Sigmoid colon (tissue), 7 donors: ENCODE data around the gene CFAP97. TPM values are rescaled to one million over a fixed set of nuclear protein-coding genes. Genes with fewer than 3 reads are reported as not detected.

Experiments
- DNase-seq: peaks from one replicate; pipeline ENCODE4 v3.0.0-alpha.2; 2019
- H3K27ac ChIP-seq, 4 donors: fragments of 200-600 bp; sonication (generic); one replicate each; pipeline ENCODE4 v1.5.1; 2016 to 2019; ENCODE audit warnings: mild to moderate bottlenecking in 1 of 4
- H3K27me3 ChIP-seq, 3 donors: fragments of 200-600 bp; sonication (generic); one replicate each; pipeline ENCODE4 v1.5.1; 2019; ENCODE audit warnings: mild to moderate bottlenecking in 1 of 3
- H3K36me3 ChIP-seq, 4 donors: fragments of 200-600 bp; sonication (generic); one replicate each; pipeline ENCODE4 v1.5.1; 2016 to 2019
- H3K4me1 ChIP-seq, 4 donors: fragments of 200-600 bp; sonication (generic); one replicate each; pipeline ENCODE4 v1.5.1; 2017 to 2019
- H3K4me3 ChIP-seq, 4 donors: fragments of 200-600 bp; sonication (generic); one replicate each; pipeline ENCODE4 v1.5.1; 2017 to 2019; ENCODE audit warnings: mild to moderate bottlenecking in 2 of 4, moderate library complexity in 1 of 4
- H3K9me3 ChIP-seq, 4 donors: fragments of 200-600 bp in 3 of 4; sonication (generic) in 3 of 4; one replicate each; pipeline versions ENCODE4 v1.5.1 to v1.6.1; 2013 to 2019
- EP300 ChIP-seq, 4 donors: sonication (generic); formaldehyde crosslinking; IDR thresholded peaks; one replicate each; pipeline ENCODE4 v1.6.1; 2017; ENCODE audit warnings: antibody characterized with exemption in 4 of 4
- POLR2A ChIP-seq, 2 donors: fragments of 450-650 bp; IDR thresholded peaks; one replicate each; pipeline ENCODE4 v1.6.1; 2016; ENCODE audit warnings: antibody characterized with exemption in 2 of 2, mild to moderate bottlenecking in 2 of 2, moderate library complexity in 2 of 2
- POLR2AphosphoS5 ChIP-seq, 4 donors: sonication (generic); formaldehyde crosslinking; IDR thresholded peaks; one replicate each; pipeline ENCODE4 v1.6.1; 2017; ENCODE audit warnings: antibody characterized with exemption in 4 of 4
- WGBS, 2 donors: extraction: QIAGEN DNeasy Blood & Tissue Kit; methylation state at CpG; one replicate each; pipeline ENCODE4 v1.1.7; 2013; 5-methylcytosine and 5-hydroxymethylcytosine counted together
- intact Hi-C: fragments of 100-400 bp; cut with DNase I; formaldehyde crosslinking; loops from one replicate; pipeline ENCODE4 v1.15.1; 2023
- polyA plus RNA-seq, 3 donors: library from polyadenylated mRNA; stranded (reverse); fragments of 200-250 nt; gene quantifications; one replicate each; pipeline ENCODE4 v1.2.3, GENCODE V29; 2013
- total RNA-seq, 4 donors: library from RNA; depleted of rRNA; stranded (reverse); fragments of >200 nt; gene quantifications; one replicate each; pipeline ENCODE4 v1.1.0, GENCODE V29; 2016
- TF ChIP-seq, protein P1 (sequence below), 4 experiments: fragments of 450-650 bp in 3 of 4; fragments of 200-600 bp in 1 of 4; IDR thresholded peaks; one replicate each; pipeline ENCODE4 v1.5.1; 2016 to 2019; ENCODE audit warnings: antibody characterized with exemption in 4 of 4, mild to moderate bottlenecking in 3 of 4, moderate library complexity in 2 of 4
- donor health status: healthy with polysubstance abuse.
- donor health status: Bipolar disorder and iron deficiency.
- donor health status: healthy.

The CFAP97 gene
- total RNA-seq (10 to 100 TPM; 33.8 to 46.4 (median 37.3) TPM), polyA plus RNA-seq (1 to 10 TPM; 4.4 to 8.3 (median 7.8) TPM)

DNA sequence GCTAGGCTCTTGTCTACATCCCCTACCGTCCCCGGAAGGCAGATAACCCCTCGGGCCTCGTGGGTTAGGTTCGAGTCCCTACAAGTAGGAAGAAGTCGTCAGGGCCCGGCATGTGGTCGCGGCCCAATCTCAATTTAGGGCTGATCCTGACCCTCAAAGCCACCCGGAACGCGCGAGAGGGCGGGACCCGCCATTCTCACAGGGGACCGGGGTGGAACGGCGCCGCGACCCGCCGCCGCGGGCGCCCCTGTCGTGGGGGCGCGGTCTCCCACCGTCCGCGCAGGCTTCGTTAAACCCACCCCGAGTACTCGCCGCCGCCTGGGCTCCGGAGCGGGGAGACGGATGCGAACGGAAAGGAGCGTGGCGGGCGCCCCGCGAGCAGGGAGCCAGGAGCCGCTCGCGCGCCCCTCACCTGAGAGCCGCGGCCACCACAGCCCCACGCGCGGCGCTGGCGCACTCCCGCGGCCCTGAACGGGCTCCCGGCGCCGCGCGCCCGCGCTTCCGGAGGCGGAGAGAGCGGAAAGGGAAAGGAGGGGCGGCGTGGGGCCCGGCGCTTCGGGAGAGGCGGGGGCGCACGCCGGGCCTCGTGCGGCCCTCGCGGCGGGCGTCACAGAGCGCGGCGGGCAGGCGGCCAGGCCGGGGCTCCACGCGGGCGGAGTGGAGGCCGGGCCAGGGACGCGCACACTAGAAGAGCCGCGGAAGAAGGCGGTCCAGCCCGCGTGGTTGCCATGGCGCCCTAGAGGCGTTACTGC lies at the start of gene CFAP97:
Gene CFAP97 (minus strand): TSS at position 515 of the 752 bp plus-strand sequence. CDS start 12,804 bp downstream, outside the sequence.
- Histone ChIP-seq H3K27ac (peak within 1 kb of the TSS; percentile 94 to 98 (median 96)), H3K36me3 (no peaks in the 10 kb centered on the region), H3K4me1 (peaks cover 0 to 29% (median 26%) of the 10 kb centered on the region in 4 donors), H3K9me3 (no peaks in the 10 kb centered on the region), H3K27me3 (no peaks in the 10 kb centered on the region), H3K4me3 (peak within 1 kb of the TSS; percentile 50 to 85 (median 72))
- intact Hi-C loops: loop anchor here (2.0 to 10.0 kb wide), 8 partner anchors 59 to 989 kb away; partner anchors contain the start of genes ACSL1, ANKRD37, CCDC110 and CYP4V2
- 0 to 1% methylated on average over 103 of the region's 103 CpGs for WGBS, 2 donors
- DNase-seq: peak; percentile 96
- TF ChIP-seq POLR2A (IDR thresholded peaks at IDR 0.05) (peak in 1 of 2 donors; percentile 15), EP300 (IDR thresholded peaks at IDR 0.05) (no peak), POLR2AphosphoS5 (IDR thresholded peaks at IDR 0.05) (peak; percentile 22 to 78 (median 63))

DNA sequence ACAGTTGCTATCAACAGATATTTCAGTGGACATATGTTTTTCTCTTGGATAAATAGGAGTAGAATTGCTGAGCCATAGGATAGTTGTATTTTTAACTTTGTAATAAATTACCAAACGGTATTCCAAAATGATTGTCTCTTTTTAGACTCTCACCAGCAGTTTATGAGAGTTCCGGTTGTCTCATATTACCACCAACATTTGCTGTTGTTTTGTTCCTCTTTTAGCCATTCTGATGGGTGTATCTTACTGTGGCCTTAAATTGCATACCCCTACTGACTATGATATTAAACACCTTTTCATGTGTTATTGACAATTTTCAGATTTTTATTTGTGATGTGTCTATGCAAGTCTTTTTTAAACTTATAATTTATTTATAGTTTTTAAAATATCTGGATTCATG lies 45.3 kb upstream of the CFAP97 start:
- H3K4me3 ChIP-seq: no peak overlapping the region
- DNase-seq: no peak
- WGBS, 2 donors: 72 to 91% methylated on average over 2 of the region's 2 CpGs
- H3K27ac ChIP-seq: no peak overlapping the region
- no peaks in the 10 kb centered on the region for H3K36me3 ChIP-seq
- intact Hi-C loops: no loop called here
- no peaks in the 10 kb centered on the region for H3K9me3 ChIP-seq
- H3K27me3 ChIP-seq: no peaks in the 10 kb centered on the region
- H3K4me1 ChIP-seq: peaks cover 0 to 33% (median 16%) of the 10 kb centered on the region in 4 donors
- TF ChIP-seq EP300 (IDR thresholded peaks at IDR 0.05): no peak
- TF ChIP-seq POLR2A (IDR thresholded peaks at IDR 0.05): no peak
- TF ChIP-seq, protein P1, sequence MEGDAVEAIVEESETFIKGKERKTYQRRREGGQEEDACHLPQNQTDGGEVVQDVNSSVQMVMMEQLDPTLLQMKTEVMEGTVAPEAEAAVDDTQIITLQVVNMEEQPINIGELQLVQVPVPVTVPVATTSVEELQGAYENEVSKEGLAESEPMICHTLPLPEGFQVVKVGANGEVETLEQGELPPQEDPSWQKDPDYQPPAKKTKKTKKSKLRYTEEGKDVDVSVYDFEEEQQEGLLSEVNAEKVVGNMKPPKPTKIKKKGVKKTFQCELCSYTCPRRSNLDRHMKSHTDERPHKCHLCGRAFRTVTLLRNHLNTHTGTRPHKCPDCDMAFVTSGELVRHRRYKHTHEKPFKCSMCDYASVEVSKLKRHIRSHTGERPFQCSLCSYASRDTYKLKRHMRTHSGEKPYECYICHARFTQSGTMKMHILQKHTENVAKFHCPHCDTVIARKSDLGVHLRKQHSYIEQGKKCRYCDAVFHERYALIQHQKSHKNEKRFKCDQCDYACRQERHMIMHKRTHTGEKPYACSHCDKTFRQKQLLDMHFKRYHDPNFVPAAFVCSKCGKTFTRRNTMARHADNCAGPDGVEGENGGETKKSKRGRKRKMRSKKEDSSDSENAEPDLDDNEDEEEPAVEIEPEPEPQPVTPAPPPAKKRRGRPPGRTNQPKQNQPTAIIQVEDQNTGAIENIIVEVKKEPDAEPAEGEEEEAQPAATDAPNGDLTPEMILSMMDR (IDR thresholded peaks at IDR 0.05): no peak
- TF ChIP-seq POLR2AphosphoS5 (IDR thresholded peaks at IDR 0.05): no peak

DNA sequence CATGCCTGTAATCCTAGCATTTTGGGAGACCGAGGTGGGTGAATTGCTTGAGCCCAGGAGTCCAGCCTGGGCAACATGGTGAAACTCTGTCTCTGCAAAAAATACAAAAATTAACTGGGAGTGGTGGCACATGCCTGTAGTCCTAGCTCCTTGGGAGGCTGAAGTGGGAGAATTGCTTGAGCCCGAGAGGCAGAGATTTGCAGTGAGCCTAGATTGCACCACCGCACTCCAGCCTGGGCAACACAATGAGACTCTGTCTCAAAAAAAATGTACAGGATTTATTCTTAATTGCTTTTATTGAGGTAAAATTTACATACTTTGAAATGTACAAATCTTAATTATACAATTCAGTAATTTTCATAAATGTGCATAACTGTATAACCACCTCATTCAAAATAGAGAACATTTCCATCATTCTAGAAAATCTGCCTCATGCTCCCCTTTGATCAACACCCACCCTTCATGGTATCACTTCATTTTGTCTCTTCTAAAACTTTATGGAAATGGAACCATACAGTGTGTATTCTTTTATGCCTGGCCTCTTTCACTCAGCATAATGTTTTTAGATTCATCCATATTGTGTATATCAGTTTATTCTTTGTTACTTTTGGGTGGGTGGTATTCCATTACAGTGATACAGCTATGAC lies 44.7 kb upstream of the CFAP97 start:
- DNase-seq: no peak
- H3K9me3 ChIP-seq: no peaks in the 10 kb centered on the region
- H3K4me3 ChIP-seq: no peak overlapping the region
- 97 to 98% methylated on average over 3 of the region's 3 CpGs for WGBS, 2 donors
- H3K27ac ChIP-seq: no peak overlapping the region
- intact Hi-C loops: no loop called here
- H3K36me3 ChIP-seq: no peaks in the 10 kb centered on the region
- peaks cover 0 to 33% (median 16%) of the 10 kb centered on the region in 4 donors for H3K4me1 ChIP-seq
- TF ChIP-seq, protein P1 (IDR thresholded peaks at IDR 0.05): no peak
- TF ChIP-seq POLR2A (IDR thresholded peaks at IDR 0.05) (no peak), POLR2AphosphoS5 (IDR thresholded peaks at IDR 0.05) (no peak), EP300 (IDR thresholded peaks at IDR 0.05) (no peak)
- no peaks in the 10 kb centered on the region for H3K27me3 ChIP-seq

DNA sequence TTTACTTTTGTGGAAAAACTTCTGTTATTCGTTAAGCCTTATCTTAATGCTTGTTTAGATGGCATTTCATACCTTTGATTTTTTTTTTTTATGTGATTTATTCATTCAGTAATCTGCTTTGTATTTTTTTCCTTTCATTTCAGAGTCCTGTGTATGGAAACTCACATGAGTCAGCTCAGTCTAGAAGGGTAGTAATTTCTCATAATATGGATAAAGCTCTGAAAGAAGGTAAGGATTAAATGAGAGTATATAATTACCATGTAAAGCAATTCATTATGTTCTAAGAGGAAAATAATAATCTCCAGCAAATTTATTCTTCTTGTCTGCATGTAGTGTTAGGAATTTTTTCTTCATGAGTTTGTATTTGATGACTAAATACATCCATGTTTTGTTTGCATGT lies 43.4 kb upstream of the CFAP97 start:
- H3K27me3 ChIP-seq: no peaks in the 10 kb centered on the region
- WGBS, 2 donors: 71 to 89% methylated on average over 1 of the region's 1 CpG
- H3K9me3 ChIP-seq: no peaks in the 10 kb centered on the region
- no peak for DNase-seq
- H3K36me3 ChIP-seq: no peaks in the 10 kb centered on the region
- H3K4me1 ChIP-seq: peaks cover 2 to 43% (median 27%) of the 10 kb centered on the region in 4 donors
- H3K4me3 ChIP-seq: no peak overlapping the region
- intact Hi-C loops: no loop called here
- peak overlapping the region in 2 of 4 donors; percentile 36 to 39 for H3K27ac ChIP-seq
- no peak for TF ChIP-seq EP300 (IDR thresholded peaks at IDR 0.05)
- TF ChIP-seq POLR2AphosphoS5 (IDR thresholded peaks at IDR 0.05): no peak
- TF ChIP-seq POLR2A (IDR thresholded peaks at IDR 0.05): no peak
- TF ChIP-seq, protein P1 (IDR thresholded peaks at IDR 0.05): no peak

DNA sequence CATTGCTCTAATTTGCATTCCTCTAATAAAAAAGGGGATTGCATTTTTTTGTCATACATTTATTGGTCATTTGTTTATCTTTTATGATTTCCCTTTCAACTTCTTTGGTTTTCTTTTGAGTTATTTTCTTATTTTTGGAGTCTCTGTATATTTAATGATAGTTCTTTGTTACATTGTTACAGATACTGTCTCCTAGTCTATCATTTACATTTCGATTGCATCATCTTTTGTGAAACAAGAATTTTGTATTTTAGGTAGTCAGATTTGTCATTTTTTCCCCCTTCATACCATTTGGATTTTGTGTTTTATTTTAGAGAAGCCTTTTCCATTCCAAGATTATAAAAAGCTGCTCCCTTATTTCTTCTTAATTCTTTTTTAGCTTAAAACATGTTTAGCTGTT lies 42.7 kb upstream of the CFAP97 start:
- no peaks in the 10 kb centered on the region for H3K36me3 ChIP-seq
- intact Hi-C loops: no loop called here

More for the DNA sequence above, 42.7 kb upstream of the CFAP97 start:
- no peak overlapping the region for H3K4me3 ChIP-seq
- H3K4me1 ChIP-seq: peaks cover 2 to 37% (median 27%) of the 10 kb centered on the region in 4 donors
- 83 to 87% methylated on average over 1 of the region's 1 CpG for WGBS, 2 donors
- no peak for DNase-seq
- TF ChIP-seq POLR2A (IDR thresholded peaks at IDR 0.05): no peak
- no peak for TF ChIP-seq EP300 (IDR thresholded peaks at IDR 0.05)
- TF ChIP-seq POLR2AphosphoS5 (IDR thresholded peaks at IDR 0.05): no peak
- TF ChIP-seq, protein P1 (IDR thresholded peaks at IDR 0.05): no peak
- peak overlapping the region in 2 of 4 donors; percentile 36 to 39 for H3K27ac ChIP-seq
- no peaks in the 10 kb centered on the region for H3K9me3 ChIP-seq
- H3K27me3 ChIP-seq: no peaks in the 10 kb centered on the region
